GM23338 (cell line): ENCODE results near the gene EMC6. TPM values are rescaled to one million over a fixed set of nuclear protein-coding genes. Genes with fewer than 3 reads are reported as not detected.

Experiments
- ATAC-seq: fragments of 200-7000 bp; cut with Tn5 transposase; 3 replicates; pipeline ENCODE4 v1.9.1; 2020
- DNase-seq: peaks from one replicate; pipeline ENCODE4 v3.0.0-alpha.2; 2015; ENCODE audit warnings: low spot score
- H2AFZ ChIP-seq: fragments of 200-600 bp; sonication (generic); 2 replicates; pipeline ENCODE4 v1.8.0; 2016; ENCODE audit warnings: antibody characterized with exemption, mild to moderate bottlenecking, moderate library complexity
- H3F3A ChIP-seq: fragments of 200-600 bp; sonication (generic); replicated peaks from 2 replicates; pipeline ENCODE4 v1.8.0; 2017; ENCODE audit warnings: antibody characterized with exemption, mixed run types, low read depth
- H3K27ac ChIP-seq: fragments of 200-600 bp; sonication (generic); 2 replicates; pipeline ENCODE4 v1.6.1; 2016; ENCODE audit warnings: low read depth
- H3K27me3 ChIP-seq: fragments of 200-600 bp; sonication (generic); 2 replicates; pipeline ENCODE4 v1.8.0; 2016; ENCODE audit warnings: mild to moderate bottlenecking, mixed run types, moderate library complexity; ENCODE audit not compliant: insufficient read depth
- H3K36me3 ChIP-seq: fragments of 200-600 bp; sonication (generic); 2 replicates; pipeline ENCODE4 v1.8.0; 2016; ENCODE audit warnings: mild to moderate bottlenecking; ENCODE audit not compliant: insufficient read depth
- H3K4me1 ChIP-seq: fragments of 200-600 bp; sonication (generic); 2 replicates; pipeline ENCODE4 v1.8.0; 2016; ENCODE audit warnings: mild to moderate bottlenecking, moderate library complexity; ENCODE audit not compliant: insufficient read depth
- H3K4me2 ChIP-seq: fragments of 200-600 bp; sonication (generic); 2 replicates; pipeline ENCODE4 v1.7.1; 2017; ENCODE audit warnings: mixed run types
- H3K4me3 ChIP-seq: fragments of 200-600 bp; sonication (generic); 2 replicates; pipeline ENCODE4 v1.6.1; 2016; ENCODE audit warnings: mixed run types
- H3K79me2 ChIP-seq: fragments of 200-600 bp; sonication (generic); replicated peaks from 2 replicates; pipeline ENCODE4 v1.8.0; 2017; ENCODE audit warnings: mild to moderate bottlenecking; ENCODE audit not compliant: insufficient read depth
- H3K9me2 ChIP-seq: fragments of 200-600 bp; sonication (generic); 2 replicates; pipeline ENCODE4 v1.8.0; 2017; ENCODE audit not compliant: insufficient read depth
- H4K20me1 ChIP-seq: fragments of 200-600 bp; sonication (generic); replicated peaks from 2 replicates; pipeline ENCODE4 v1.8.0; 2017; ENCODE audit warnings: mild to moderate bottlenecking; ENCODE audit not compliant: insufficient read depth
- H3K27ac Mint-ChIP-seq: 2 replicates; pipeline ENCODE4 v1.8.0; 2020; ENCODE audit warnings: inconsistent platforms, mild to moderate bottlenecking, moderate library complexity, mixed read lengths
- H3K27me3 Mint-ChIP-seq: 3 replicates; pipeline ENCODE4 v1.8.0; 2022; ENCODE audit warnings: low read depth, mild to moderate bottlenecking, moderate library complexity, mixed read lengths, inconsistent platforms; ENCODE audit not compliant: insufficient read depth, poor library complexity
- H3K36me3 Mint-ChIP-seq: 3 replicates; pipeline ENCODE4 v1.8.0; 2021; ENCODE audit warnings: low read depth, mild to moderate bottlenecking, inconsistent platforms, moderate library complexity, mixed read lengths
- H3K4me1 Mint-ChIP-seq: 3 replicates; pipeline ENCODE4 v1.8.0; 2020; ENCODE audit warnings: mild to moderate bottlenecking, inconsistent platforms, mixed read lengths
- H3K4me3 Mint-ChIP-seq: 3 replicates; pipeline ENCODE4 v1.8.0; 2021; ENCODE audit warnings: moderate library complexity, mild to moderate bottlenecking, inconsistent platforms, mixed read lengths
- H3K9me3 Mint-ChIP-seq: 3 replicates; pipeline ENCODE4 v1.8.0; 2020; ENCODE audit warnings: moderate library complexity, mild to moderate bottlenecking, inconsistent platforms, mixed read lengths
- CREB1 ChIP-seq: fragments of 250-450 bp; sonication (Bioruptor Pico); IDR thresholded peaks from 2 replicates; pipeline ENCODE4 v1.5.0; 2020; ENCODE audit warnings: low read depth, mild to moderate bottlenecking, moderate library complexity
- CTCF ChIP-seq, 2 experiments: fragments of 200-600 bp in 1 of 2; sonication (generic) in 1 of 2; conservative IDR thresholded peaks; 2 replicates each; pipeline versions ENCODE4 v1.5.1 to v1.6.1; 2016 to 2017; ENCODE audit warnings: antibody characterized with exemption in 2 of 2, low read depth in 2 of 2, mild to moderate bottlenecking in 2 of 2, moderate library complexity in 1 of 2
- EZH2 ChIP-seq: fragments of 200-600 bp; sonication (generic); IDR thresholded peaks from one replicate; pipeline ENCODE4 v1.8.0; 2017; ENCODE audit warnings: antibody characterized with exemption, mild to moderate bottlenecking, low read depth; ENCODE audit not compliant: unreplicated experiment
- JUNB ChIP-seq: IDR thresholded peaks from one replicate; pipeline ENCODE4 v1.6.1; 2016; ENCODE audit warnings: antibody characterized with exemption; ENCODE audit not compliant: unreplicated experiment
- NANOG ChIP-seq: IDR thresholded peaks from 2 replicates; pipeline ENCODE4 v1.6.1; 2016; ENCODE audit warnings: antibody characterized with exemption, borderline replicate concordance
- POLR2AphosphoS5 ChIP-seq: IDR thresholded peaks from 2 replicates; pipeline ENCODE4 v1.6.1; 2016; ENCODE audit warnings: antibody characterized with exemption, low read depth
- REST ChIP-seq: IDR thresholded peaks from one replicate; pipeline ENCODE4 v1.6.1; 2018; ENCODE audit warnings: antibody characterized with exemption; ENCODE audit not compliant: unreplicated experiment
- STAT1 ChIP-seq: IDR thresholded peaks from one replicate; pipeline ENCODE4 v1.6.1; 2016; ENCODE audit warnings: antibody characterized with exemption; ENCODE audit not compliant: unreplicated experiment
- ZNF462 ChIP-seq: fragments of 250-450 bp; sonication (Bioruptor Pico); IDR thresholded peaks from 2 replicates; pipeline ENCODE4 v1.5.0; 2020; ENCODE audit warnings: mild to moderate bottlenecking, moderate library complexity
- polyA plus RNA-seq: library from polyadenylated mRNA; unstranded; fragments of >200 nt; fragmentation: Nextera tagmentation; extraction: Ambion mirVana; gene quantifications from 2 replicates; pipeline ENCODE4 v1.2.1, GENCODE V29; 2016
- total RNA-seq: library from RNA; depleted of rRNA; stranded (reverse); fragments of >200 nt; shearing (Covaris generic); gene quantifications from 2 replicates; pipeline ENCODE4 v1.2.3, GENCODE V29; 2014

Gene EMC6
- total and polyA plus RNA-seq, 2 experiments from 2014 or later, result 48.0 to 230 TPM

GRCh38 chr17:3666516-3666915, 2.1 kb upstream of the EMC6 start (continued):
- no peak for TF ChIP-seq CREB1 (CRISPR knock-in tag)
- TF ChIP-seq EZH2, result no peak
- TF ChIP-seq ZNF462 (CRISPR knock-in tag), result no peak
- no peak for TF ChIP-seq JUNB
- no peak for TF ChIP-seq STAT1
- TF ChIP-seq POLR2AphosphoS5, result no peak

GRCh38 chr17:3667366-3668278, 990 bp upstream of the EMC6 start:
- peak overlapping the region; percentile 99 for H3K4me2 ChIP-seq
- H3K4me3 ChIP-seq, result peak overlapping the region; percentile 99
- no peaks in the 10 kb centered on the region for H3K36me3 ChIP-seq
- H2AFZ ChIP-seq, result 0 out of 2 replicates have a peak overlapping the region, but pooled peaks have one; percentile 52
- Mint-ChIP-seq H3K27me3 (peaks cover 21% of the 10 kb centered on the region), H3K27ac (peak overlapping the region; percentile 72), H3K9me3 (no peaks in the 10 kb centered on the region; the same call in 2 of the 3 replicates), H3K4me1 (peaks cover 22% of the 10 kb centered on the region), H3K4me3 (peak overlapping the region; percentile 100), H3K36me3 (peaks cover 23% of the 10 kb centered on the region; the same call in 2 of the 3 replicates)
- DNase-seq, result peak; percentile 83
- H3K27ac ChIP-seq, result peak overlapping the region; percentile 98
- peaks cover 18% of the 10 kb centered on the region; the same call in 1 of the 2 replicates for H3F3A ChIP-seq
- no peaks in the 10 kb centered on the region for H3K9me2 ChIP-seq
- H3K27me3 ChIP-seq, result no peaks in the 10 kb centered on the region
- ATAC-seq, result peak; percentile 72
- H3K79me2 ChIP-seq, result peaks cover 41% of the 10 kb centered on the region
- H3K4me1 ChIP-seq, result peaks cover 7% of the 10 kb centered on the region; the same call in 1 of the 2 replicates
- H4K20me1 ChIP-seq, result peaks cover 14% of the 10 kb centered on the region
- no peak for TF ChIP-seq NANOG
- peak in 1 of 2 experiments; percentile 0; a peak in 1 of 4 replicates for TF ChIP-seq CTCF (conservative IDR thresholded peaks at IDR 0.05; ENCODE audit: low read depth in 2 of 2)
- no peak for TF ChIP-seq REST
